PC-9 (cell line): ENCODE data around the gene CDH16. TPM values are rescaled to one million over a fixed set of nuclear protein-coding genes. Genes with fewer than 3 reads are reported as not detected.

Experiments used
- BruUV-seq: library from RNA; stranded (reverse); fragments of 400-500 nt; replicated peaks from 2 replicates; lab custom pipeline; 2021; lab: Mats Ljungman, UMichigan
- CTCF ChIA-PET: fragments of 300-600 bp; sonication (Branson Sonifier 250); formaldehyde crosslinking; loops from one replicate; lab custom pipeline; 2022; ENCODE audit warnings: antibody characterized with exemption; lab: Charles Lee
- POLR2A ChIA-PET: fragments of 300-600 bp; sonication (Branson Sonifier 250); formaldehyde crosslinking; loops from one replicate; lab custom pipeline; 2022; ENCODE audit warnings: antibody characterized with exemption; ENCODE audit not compliant: unreplicated experiment; lab: Charles Lee
- DNase-seq, 2 experiments: peaks; one replicate each; pipeline versions ENCODE4 v3.0.0 to v3.0.0-alpha.2; 2015 to 2022; ENCODE audit warnings: mixed read lengths in 1 of 2
- H2AFZ ChIP-seq: fragments of 200-600 bp; sonication (generic); 2 replicates; pipeline ENCODE4 v1.8.1; 2017; ENCODE audit warnings: antibody characterized with exemption
- H3F3A ChIP-seq: fragments of 200-600 bp; sonication (generic); 2 replicates; pipeline ENCODE4 v1.8.1; 2017; ENCODE audit warnings: antibody characterized with exemption, mild to moderate bottlenecking, low read depth; ENCODE audit not compliant: insufficient read depth
- H3K27ac ChIP-seq: fragments of 200-600 bp; sonication (generic); 2 replicates; pipeline ENCODE4 v1.6.1; 2016; ENCODE audit warnings: mixed run types
- H3K27me3 ChIP-seq: fragments of 200-600 bp; sonication (generic); 2 replicates; pipeline ENCODE4 v1.6.1; 2016; ENCODE audit warnings: low read depth, mixed run types; ENCODE audit not compliant: insufficient read depth
- H3K36me3 ChIP-seq: fragments of 200-600 bp; sonication (generic); 2 replicates; pipeline ENCODE4 v1.6.1; 2016; ENCODE audit warnings: low read depth, mixed run types
- H3K4me1 ChIP-seq: fragments of 200-600 bp; sonication (generic); replicated peaks from 2 replicates; pipeline ENCODE4 v1.6.1; 2016; ENCODE audit warnings: mixed run types; ENCODE audit not compliant: insufficient read depth
- H3K4me2 ChIP-seq: fragments of 200-600 bp; sonication (generic); 2 replicates; pipeline ENCODE4 v1.6.1; 2017; ENCODE audit warnings: mixed run types
- H3K4me3 ChIP-seq: fragments of 200-600 bp; sonication (generic); 2 replicates; pipeline ENCODE4 v1.6.1; 2016; ENCODE audit warnings: mixed run types
- H3K79me2 ChIP-seq: fragments of 200-600 bp; sonication (generic); 2 replicates; pipeline ENCODE4 v1.6.1; 2017; ENCODE audit warnings: low read depth, mixed run types
- H3K9me2 ChIP-seq: fragments of 200-600 bp; sonication (generic); 2 replicates; pipeline ENCODE4 v1.8.1; 2017; ENCODE audit warnings: mild to moderate bottlenecking; ENCODE audit not compliant: insufficient read depth
- H3K9me3 ChIP-seq: fragments of 200-600 bp; sonication (generic); 2 replicates; pipeline ENCODE4 v1.8.1; 2016; ENCODE audit warnings: low read depth; ENCODE audit not compliant: insufficient read depth
- H4K20me1 ChIP-seq: fragments of 200-600 bp; sonication (generic); 2 replicates; pipeline ENCODE4 v1.8.1; 2017; ENCODE audit not compliant: insufficient read depth
- CTCF ChIP-seq: fragments of 200-600 bp; sonication (generic); conservative IDR thresholded peaks from 2 replicates; pipeline ENCODE4 v1.6.1; 2017; ENCODE audit warnings: mixed run types, antibody characterized with exemption, mild to moderate bottlenecking, moderate library complexity
- EZH2 ChIP-seq: fragments of 200-600 bp; sonication (generic); IDR thresholded peaks from 2 replicates; pipeline ENCODE4 v1.8.0; 2017; ENCODE audit warnings: antibody characterized with exemption, low read depth
- intact Hi-C: fragments of 100-400 bp; cut with micrococcal nuclease; formaldehyde crosslinking; loops from one replicate; pipeline ENCODE4 v1.10.0; 2022; ENCODE audit not compliant: unreplicated experiment
- total RNA-seq: library from RNA; stranded (reverse); gene quantifications from 2 replicates; pipeline ENCODE4 v1.2.3, GENCODE V29; 2021

CDH16 gene
- total RNA-seq, 1 experiment from 2014 or later = not detected

- BruUV-seq = no TSS peak
Measured at GRCh38 chr16:66894055-66894454, 24.6 kb downstream of the CDH16 start.

GRCh38 chr16:66891797-66892196, 26.9 kb downstream of the CDH16 start:
- no peaks in the 10 kb centered on the region for H3K79me2 ChIP-seq
- TF ChIP-seq CTCF (no peak), EZH2 (no peak)
- H3K27me3 ChIP-seq = no peaks in the 10 kb centered on the region
- intact Hi-C loops = loop anchor here (10.0 kb wide), 1 partner anchor 573 kb away; no protein-coding TSS in a partner anchor
- no peak for DNase-seq
- H3K27ac ChIP-seq = no peak overlapping the region
- BruUV-seq = no TSS peak
- no peaks in the 10 kb centered on the region for H3K9me2 ChIP-seq
- H3K4me2 ChIP-seq = no peak overlapping the region
- H3K9me3 ChIP-seq = no peaks in the 10 kb centered on the region
- no peak overlapping the region for H3K4me3 ChIP-seq
- POLR2A ChIA-PET = no interaction called here
- H3F3A ChIP-seq = peaks cover 23% of the 10 kb centered on the region; the same call in 1 of the 2 replicates
- no peak overlapping the region for H2AFZ ChIP-seq
- H4K20me1 ChIP-seq = no peaks in the 10 kb centered on the region
- peaks cover 7% of the 10 kb centered on the region for H3K4me1 ChIP-seq
- CTCF ChIA-PET = interaction anchor here (0.6 to 0.7 kb wide), 2 partner anchors 627 to 835 kb away, joined by 3 to 4 read pairs; no protein-coding TSS in a partner anchor
- H3K36me3 ChIP-seq = no peaks in the 10 kb centered on the region

More at GRCh38 chr16:66894055-66894454, 24.6 kb downstream of the CDH16 start:
- Histone ChIP-seq H3K9me3 (no peaks in the 10 kb centered on the region), H3K4me1 (peaks cover 14% of the 10 kb centered on the region; the same call in 1 of the 2 replicates), H4K20me1 (no peaks in the 10 kb centered on the region), H3K4me3 (no peak overlapping the region), H3K27me3 (no peaks in the 10 kb centered on the region), H2AFZ (no peak overlapping the region), H3K79me2 (no peaks in the 10 kb centered on the region), H3K4me2 (no peak overlapping the region), H3K36me3 (no peaks in the 10 kb centered on the region), H3F3A (peaks cover 26% of the 10 kb centered on the region; the same call in 1 of the 2 replicates), H3K27ac (no peak overlapping the region), H3K9me2 (no peaks in the 10 kb centered on the region)
- no peak for DNase-seq
- intact Hi-C loops = loop anchor here (2.0 to 10.0 kb wide), 2 partner anchors 121 to 571 kb away; no protein-coding TSS in a partner anchor
- POLR2A ChIA-PET = no interaction called here
- CTCF ChIA-PET = no interaction called here
- TF ChIP-seq CTCF (no peak), EZH2 (no peak)

DNA sequence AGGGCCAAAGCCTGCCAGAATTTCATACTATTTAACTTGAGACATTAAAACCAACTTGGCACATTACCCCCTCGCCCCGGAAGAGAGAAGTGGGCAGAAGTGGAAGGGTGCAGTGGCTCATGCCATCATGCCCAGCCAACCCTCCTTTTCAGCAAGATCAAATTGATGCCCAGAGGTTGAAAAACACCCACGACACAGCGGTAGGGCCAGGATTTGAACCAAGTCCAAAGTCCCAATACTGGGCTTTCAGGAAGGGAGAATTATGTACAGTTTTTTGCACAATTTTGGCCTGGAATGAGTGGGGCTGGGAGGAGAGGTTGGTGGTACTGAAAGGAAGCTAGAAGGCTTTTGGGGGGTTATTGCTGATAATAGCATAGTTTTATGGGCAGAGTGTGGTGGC, 27.3 kb downstream of the CDH16 start:
- no peak for DNase-seq
- no peaks in the 10 kb centered on the region for H3K36me3 ChIP-seq
- no peaks in the 10 kb centered on the region for H3K27me3 ChIP-seq
- BruUV-seq = no TSS peak
- intact Hi-C loops = loop anchor here (10.0 kb wide), 1 partner anchor 573 kb away; no protein-coding TSS in a partner anchor
- H3K4me3 ChIP-seq = no peak overlapping the region
- ChIA-PET POLR2A (no interaction called here), CTCF (no interaction called here)
- peaks cover 7% of the 10 kb centered on the region for H3K4me1 ChIP-seq
- no peak overlapping the region for H2AFZ ChIP-seq
- no peaks in the 10 kb centered on the region for H3K79me2 ChIP-seq
- H3K9me3 ChIP-seq = no peaks in the 10 kb centered on the region
- TF ChIP-seq EZH2 (no peak), CTCF (no peak)
- H4K20me1 ChIP-seq = 0 out of 2 replicates have a peak, but pooled peaks cover 3% of the 10 kb centered on the region
- H3K9me2 ChIP-seq = no peaks in the 10 kb centered on the region
- H3K4me2 ChIP-seq = no peak overlapping the region
- peaks cover 26% of the 10 kb centered on the region; the same call in 1 of the 2 replicates for H3F3A ChIP-seq
- H3K27ac ChIP-seq = no peak overlapping the region
